Activated B cell treated with CpG ODN at 0.5 μM for 24 hours (primary cell): ENCODE measurements around the gene DDX3X. TPM values are rescaled to one million over a fixed set of nuclear protein-coding genes. Genes with fewer than 3 reads are reported as not detected.

Experiments
- ATAC-seq: fragments of 200-7000 bp; cut with Tn5 transposase; one replicate; pipeline ENCODE4 v1.10.0; 2021; ENCODE audit warnings: low read depth, mild to moderate bottlenecking, moderate library complexity
- CTCF ChIA-PET: fragments of 350-600 bp; sonication (Branson Sonifier 250); formaldehyde crosslinking; loops from one replicate; lab custom pipeline; 2021; ENCODE audit warnings: antibody characterized with exemption; lab: Charles Lee
- POLR2A ChIA-PET: fragments of 350-600 bp; sonication (Branson Sonifier 250); formaldehyde crosslinking; loops from one replicate; lab custom pipeline; 2021; ENCODE audit warnings: antibody characterized with exemption; lab: Charles Lee
- DNase-seq: peaks from one replicate; pipeline ENCODE4 v3.0.0; 2022
- H3K27ac Mint-ChIP-seq: one replicate; pipeline ENCODE4 v1.8.0; 2020; ENCODE audit warnings: mixed read lengths
- H3K27me3 Mint-ChIP-seq: one replicate; pipeline ENCODE4 v1.8.0; 2021; ENCODE audit warnings: mixed read lengths
- H3K36me3 Mint-ChIP-seq: one replicate; pipeline ENCODE4 v1.8.0; 2021; ENCODE audit warnings: low read depth, mixed read lengths
- H3K4me1 Mint-ChIP-seq: one replicate; pipeline ENCODE4 v1.8.0; 2021; ENCODE audit warnings: mixed read lengths
- H3K4me3 Mint-ChIP-seq: one replicate; pipeline ENCODE4 v1.8.0; 2020; ENCODE audit warnings: mild to moderate bottlenecking, mixed read lengths
- H3K9me3 Mint-ChIP-seq: one replicate; pipeline ENCODE4 v1.8.0; 2020; ENCODE audit warnings: mixed read lengths
- intact Hi-C: fragments of 100-400 bp; cut with micrococcal nuclease; formaldehyde crosslinking; loops from one replicate; pipeline ENCODE4 v1.15.1; 2024
- total RNA-seq: library from RNA; stranded (reverse); gene quantifications from 2 replicates; pipeline ENCODE4 v1.2.3, GENCODE V29; 2022
- TF ChIP-seq, protein P1 (sequence below): fragments of 200-600 bp; IDR thresholded peaks from one replicate; pipeline ENCODE4 v1.8.0; 2022; ENCODE audit warnings: antibody characterized with exemption, mild to moderate bottlenecking

The DDX3X gene
- total RNA-seq, 1 donor from 2014 or later = 247 TPM

DNA sequence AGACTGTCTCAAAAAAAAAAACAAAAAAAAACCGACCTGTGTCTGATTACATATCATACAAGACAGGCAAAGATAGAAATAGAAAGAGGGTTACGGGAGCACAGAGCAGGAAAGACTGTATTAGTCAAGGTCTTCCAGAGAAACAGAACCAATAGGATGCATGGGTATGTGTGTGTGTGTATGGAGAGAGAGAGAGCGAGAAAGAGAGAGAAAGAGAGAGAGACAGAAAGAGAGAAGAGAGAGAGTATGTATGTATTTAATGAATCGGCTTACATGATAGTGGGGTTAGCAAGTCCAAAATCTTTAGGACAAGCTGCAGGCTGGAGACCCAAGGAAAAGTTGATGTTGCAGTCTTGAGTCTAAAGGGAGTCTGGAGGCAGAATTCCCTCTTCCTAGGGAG, 7.5 kb upstream of the DDX3X start:
- TF ChIP-seq, protein P1, sequence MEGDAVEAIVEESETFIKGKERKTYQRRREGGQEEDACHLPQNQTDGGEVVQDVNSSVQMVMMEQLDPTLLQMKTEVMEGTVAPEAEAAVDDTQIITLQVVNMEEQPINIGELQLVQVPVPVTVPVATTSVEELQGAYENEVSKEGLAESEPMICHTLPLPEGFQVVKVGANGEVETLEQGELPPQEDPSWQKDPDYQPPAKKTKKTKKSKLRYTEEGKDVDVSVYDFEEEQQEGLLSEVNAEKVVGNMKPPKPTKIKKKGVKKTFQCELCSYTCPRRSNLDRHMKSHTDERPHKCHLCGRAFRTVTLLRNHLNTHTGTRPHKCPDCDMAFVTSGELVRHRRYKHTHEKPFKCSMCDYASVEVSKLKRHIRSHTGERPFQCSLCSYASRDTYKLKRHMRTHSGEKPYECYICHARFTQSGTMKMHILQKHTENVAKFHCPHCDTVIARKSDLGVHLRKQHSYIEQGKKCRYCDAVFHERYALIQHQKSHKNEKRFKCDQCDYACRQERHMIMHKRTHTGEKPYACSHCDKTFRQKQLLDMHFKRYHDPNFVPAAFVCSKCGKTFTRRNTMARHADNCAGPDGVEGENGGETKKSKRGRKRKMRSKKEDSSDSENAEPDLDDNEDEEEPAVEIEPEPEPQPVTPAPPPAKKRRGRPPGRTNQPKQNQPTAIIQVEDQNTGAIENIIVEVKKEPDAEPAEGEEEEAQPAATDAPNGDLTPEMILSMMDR = no peak
- intact Hi-C loops = no loop called here
- no peaks in the 10 kb centered on the region for H3K36me3 Mint-ChIP-seq
- peaks cover 9% of the 10 kb centered on the region for H3K4me1 Mint-ChIP-seq
- DNase-seq (no peak), ATAC-seq (no peak)
- ChIA-PET CTCF (no interaction called here), POLR2A (interaction anchor here (0.7 kb wide), 1 partner anchor 21 kb away, joined by 6 read pairs; no protein-coding TSS in a partner anchor)
- no peaks in the 10 kb centered on the region for H3K9me3 Mint-ChIP-seq
- H3K27ac Mint-ChIP-seq = no peak overlapping the region
- H3K4me3 Mint-ChIP-seq = no peak overlapping the region
- no peaks in the 10 kb centered on the region for H3K27me3 Mint-ChIP-seq

DNA sequence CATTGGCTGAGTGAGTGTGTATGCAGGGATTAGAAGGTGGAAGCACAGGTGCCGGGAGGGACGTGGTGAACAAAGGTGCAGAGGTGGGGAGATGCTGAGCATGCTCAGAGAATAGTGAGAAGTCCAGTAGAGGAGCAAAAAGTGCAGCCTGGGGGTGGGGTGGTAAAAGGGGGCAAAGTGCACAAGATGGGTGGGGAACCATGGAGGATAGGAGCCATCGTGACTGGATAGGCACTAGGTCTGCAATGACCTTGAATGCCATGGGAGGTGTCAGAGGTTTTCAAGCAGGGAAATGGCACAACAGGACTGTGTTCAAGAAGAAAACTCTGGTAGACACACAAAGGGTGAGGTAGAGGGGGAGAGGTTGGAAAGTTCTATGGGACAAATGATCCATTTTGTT, 6.6 kb upstream of the DDX3X start:
- ChIA-PET CTCF (interaction anchor here (0.7 kb wide), 1 partner anchor 180 kb away, joined by 3 read pairs; no protein-coding TSS in a partner anchor), POLR2A (no interaction called here)
- ATAC-seq = no peak
- Mint-ChIP-seq H3K36me3 (no peaks in the 10 kb centered on the region), H3K9me3 (no peaks in the 10 kb centered on the region), H3K4me1 (peaks cover 15% of the 10 kb centered on the region), H3K4me3 (no peak overlapping the region), H3K27ac (no peak overlapping the region), H3K27me3 (no peaks in the 10 kb centered on the region)
- intact Hi-C loops = no loop called here
- TF ChIP-seq, protein P1 = no peak
- DNase-seq = no peak

DNA sequence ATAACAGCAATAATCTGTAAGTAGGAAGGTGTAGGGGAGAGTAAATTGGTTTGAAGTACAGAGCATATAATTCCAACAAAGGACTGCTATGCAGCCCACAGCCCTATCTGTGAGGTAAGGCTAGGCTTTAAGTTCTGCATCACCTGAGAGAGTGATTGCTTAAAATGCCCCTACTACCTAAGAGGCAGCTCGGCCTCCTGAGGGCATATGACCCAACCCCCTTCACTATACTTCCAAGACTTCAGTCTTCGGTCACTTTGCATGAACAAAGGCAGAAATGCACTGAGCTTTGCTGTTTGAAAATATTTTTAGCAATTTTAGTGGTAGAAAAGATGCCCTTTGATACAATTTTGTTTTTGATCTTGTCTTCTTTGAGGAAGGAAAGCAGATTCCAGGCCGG, 4.9 kb upstream of the DDX3X start:
- TF ChIP-seq, protein P1 = no peak
- Mint-ChIP-seq H3K9me3 (no peaks in the 10 kb centered on the region), H3K36me3 (peaks cover 9% of the 10 kb centered on the region), H3K4me3 (no peak overlapping the region), H3K4me1 (peaks cover 18% of the 10 kb centered on the region), H3K27me3 (no peaks in the 10 kb centered on the region), H3K27ac (no peak overlapping the region)
- CTCF ChIA-PET = interaction anchor here (1.0 kb wide), 1 partner anchor 52 kb away, joined by 3 read pairs; no protein-coding TSS in a partner anchor
- POLR2A ChIA-PET = no interaction called here
- DNase-seq (no peak), ATAC-seq (no peak)
- intact Hi-C loops = no loop called here

DNA sequence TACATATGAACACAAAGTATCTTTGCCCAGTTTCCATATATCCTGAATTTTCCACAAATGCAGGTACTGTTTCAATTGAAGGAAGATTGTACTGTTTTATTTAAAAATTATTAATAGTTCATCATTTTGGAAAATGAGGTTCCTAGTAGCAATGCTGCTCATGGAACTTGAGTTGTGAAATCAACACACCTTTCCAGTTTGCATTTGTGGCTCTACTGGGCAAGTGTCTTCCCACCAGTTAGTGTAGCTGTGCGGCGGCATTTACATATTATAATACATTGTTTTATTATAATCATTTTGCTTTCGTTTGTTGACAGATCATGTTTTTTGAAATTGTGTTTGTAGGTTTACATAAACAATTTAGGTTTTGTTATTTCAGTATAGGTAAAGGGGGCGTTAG, 2.0 kb upstream of the DDX3X start:
- peaks cover 24% of the 10 kb centered on the region for H3K36me3 Mint-ChIP-seq
- ChIA-PET POLR2A (no interaction called here), CTCF (no interaction called here)
- H3K27me3 Mint-ChIP-seq = no peaks in the 10 kb centered on the region
- peak overlapping the region; percentile 99 for H3K27ac Mint-ChIP-seq
- TF ChIP-seq, protein P1 = no peak
- H3K4me3 Mint-ChIP-seq = peak overlapping the region; percentile 93
- H3K9me3 Mint-ChIP-seq = no peaks in the 10 kb centered on the region
- intact Hi-C loops = loop anchor here (2.0 to 5.0 kb wide), 7 partner anchors 55 to 1610 kb away; partner anchors contain the start of genes CXorf38 and MED14
- ATAC-seq = no peak
- peaks cover 28% of the 10 kb centered on the region for H3K4me1 Mint-ChIP-seq
- no peak for DNase-seq

DNA sequence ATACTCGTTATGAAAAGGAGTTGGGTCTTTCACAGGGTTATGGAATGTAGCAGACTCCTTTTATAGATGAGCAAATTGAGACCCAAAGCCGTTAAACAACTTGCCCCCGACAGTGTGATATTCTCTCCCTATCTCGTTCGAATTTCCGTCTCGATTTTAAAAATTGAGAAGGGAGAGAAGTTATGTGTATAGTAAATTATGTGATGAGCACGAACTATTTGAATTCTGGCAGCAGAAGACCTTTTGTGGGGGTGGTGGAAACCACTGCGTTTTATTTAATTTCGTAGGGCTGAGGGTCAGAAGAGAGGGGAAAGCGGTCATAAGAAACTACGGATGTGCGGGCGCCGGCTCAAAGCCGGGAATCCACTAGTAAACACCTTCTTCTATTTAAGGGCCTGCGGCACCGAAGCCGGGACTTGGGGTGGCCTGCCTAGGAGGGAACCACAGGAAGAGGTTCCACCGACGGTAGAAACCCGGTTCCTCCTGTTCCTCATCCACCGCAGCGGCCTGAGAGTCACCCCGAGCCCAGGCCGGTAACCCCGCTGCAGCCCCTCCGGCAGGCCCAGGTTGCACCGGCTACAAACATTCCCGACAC, 1.5 kb upstream of the DDX3X start:
- Mint-ChIP-seq H3K27ac (peak overlapping the region; percentile 99), H3K36me3 (peaks cover 27% of the 10 kb centered on the region), H3K9me3 (no peaks in the 10 kb centered on the region), H3K4me3 (peak overlapping the region; percentile 93), H3K27me3 (no peaks in the 10 kb centered on the region), H3K4me1 (peaks cover 33% of the 10 kb centered on the region)
- POLR2A ChIA-PET = interaction anchor here (0.5 kb wide), 1 partner anchor 115 kb away, joined by 4 read pairs; no protein-coding TSS in a partner anchor
- intact Hi-C loops = loop anchor here (2.0 to 5.0 kb wide), 7 partner anchors 55 to 1610 kb away; partner anchors contain the start of genes CXorf38 and MED14
- ATAC-seq = peak; percentile 0
- TF ChIP-seq, protein P1 = no peak
- no peak for DNase-seq
- CTCF ChIA-PET = no interaction called here
